GM23338 (cell line): Measurements from ENCODE around the gene DPH6. TPM values are rescaled to one million over a fixed set of nuclear protein-coding genes. Genes with fewer than 3 reads are reported as not detected.

ENCODE experiments used
- ATAC-seq: fragments of 200-7000 bp; cut with Tn5 transposase; 3 replicates; pipeline ENCODE4 v1.9.1; 2020
- DNase-seq: peaks from one replicate; pipeline ENCODE4 v3.0.0-alpha.2; 2015; ENCODE audit warnings: low spot score
- H2AFZ ChIP-seq: fragments of 200-600 bp; sonication (generic); 2 replicates; pipeline ENCODE4 v1.8.0; 2016; ENCODE audit warnings: antibody characterized with exemption, mild to moderate bottlenecking, moderate library complexity
- H3F3A ChIP-seq: fragments of 200-600 bp; sonication (generic); replicated peaks from 2 replicates; pipeline ENCODE4 v1.8.0; 2017; ENCODE audit warnings: antibody characterized with exemption, mixed run types, low read depth
- H3K27ac ChIP-seq: fragments of 200-600 bp; sonication (generic); 2 replicates; pipeline ENCODE4 v1.6.1; 2016; ENCODE audit warnings: low read depth
- H3K27me3 ChIP-seq: fragments of 200-600 bp; sonication (generic); 2 replicates; pipeline ENCODE4 v1.8.0; 2016; ENCODE audit warnings: mild to moderate bottlenecking, mixed run types, moderate library complexity; ENCODE audit not compliant: insufficient read depth
- H3K36me3 ChIP-seq: fragments of 200-600 bp; sonication (generic); 2 replicates; pipeline ENCODE4 v1.8.0; 2016; ENCODE audit warnings: mild to moderate bottlenecking; ENCODE audit not compliant: insufficient read depth
- H3K4me1 ChIP-seq: fragments of 200-600 bp; sonication (generic); 2 replicates; pipeline ENCODE4 v1.8.0; 2016; ENCODE audit warnings: mild to moderate bottlenecking, moderate library complexity; ENCODE audit not compliant: insufficient read depth
- H3K4me2 ChIP-seq: fragments of 200-600 bp; sonication (generic); 2 replicates; pipeline ENCODE4 v1.7.1; 2017; ENCODE audit warnings: mixed run types
- H3K4me3 ChIP-seq: fragments of 200-600 bp; sonication (generic); 2 replicates; pipeline ENCODE4 v1.6.1; 2016; ENCODE audit warnings: mixed run types
- H3K79me2 ChIP-seq: fragments of 200-600 bp; sonication (generic); replicated peaks from 2 replicates; pipeline ENCODE4 v1.8.0; 2017; ENCODE audit warnings: mild to moderate bottlenecking; ENCODE audit not compliant: insufficient read depth
- H3K9me2 ChIP-seq: fragments of 200-600 bp; sonication (generic); 2 replicates; pipeline ENCODE4 v1.8.0; 2017; ENCODE audit not compliant: insufficient read depth
- H4K20me1 ChIP-seq: fragments of 200-600 bp; sonication (generic); replicated peaks from 2 replicates; pipeline ENCODE4 v1.8.0; 2017; ENCODE audit warnings: mild to moderate bottlenecking; ENCODE audit not compliant: insufficient read depth
- H3K27ac Mint-ChIP-seq: 2 replicates; pipeline ENCODE4 v1.8.0; 2020; ENCODE audit warnings: inconsistent platforms, mild to moderate bottlenecking, moderate library complexity, mixed read lengths
- H3K27me3 Mint-ChIP-seq: 3 replicates; pipeline ENCODE4 v1.8.0; 2022; ENCODE audit warnings: low read depth, mild to moderate bottlenecking, moderate library complexity, mixed read lengths, inconsistent platforms; ENCODE audit not compliant: insufficient read depth, poor library complexity
- H3K36me3 Mint-ChIP-seq: 3 replicates; pipeline ENCODE4 v1.8.0; 2021; ENCODE audit warnings: low read depth, mild to moderate bottlenecking, inconsistent platforms, moderate library complexity, mixed read lengths
- H3K4me1 Mint-ChIP-seq: 3 replicates; pipeline ENCODE4 v1.8.0; 2020; ENCODE audit warnings: mild to moderate bottlenecking, inconsistent platforms, mixed read lengths
- H3K4me3 Mint-ChIP-seq: 3 replicates; pipeline ENCODE4 v1.8.0; 2021; ENCODE audit warnings: moderate library complexity, mild to moderate bottlenecking, inconsistent platforms, mixed read lengths
- H3K9me3 Mint-ChIP-seq: 3 replicates; pipeline ENCODE4 v1.8.0; 2020; ENCODE audit warnings: moderate library complexity, mild to moderate bottlenecking, inconsistent platforms, mixed read lengths
- CREB1 ChIP-seq: fragments of 250-450 bp; sonication (Bioruptor Pico); IDR thresholded peaks from 2 replicates; pipeline ENCODE4 v1.5.0; 2020; ENCODE audit warnings: low read depth, mild to moderate bottlenecking, moderate library complexity
- EZH2 ChIP-seq: fragments of 200-600 bp; sonication (generic); IDR thresholded peaks from one replicate; pipeline ENCODE4 v1.8.0; 2017; ENCODE audit warnings: antibody characterized with exemption, mild to moderate bottlenecking, low read depth; ENCODE audit not compliant: unreplicated experiment
- EZH2phosphoT487 ChIP-seq: fragments of 200-600 bp; sonication (generic); IDR thresholded peaks from one replicate; pipeline ENCODE4 v1.8.1; 2018; ENCODE audit warnings: antibody characterized with exemption; ENCODE audit not compliant: unreplicated experiment
- JUNB ChIP-seq: IDR thresholded peaks from one replicate; pipeline ENCODE4 v1.6.1; 2016; ENCODE audit warnings: antibody characterized with exemption; ENCODE audit not compliant: unreplicated experiment
- NANOG ChIP-seq: IDR thresholded peaks from 2 replicates; pipeline ENCODE4 v1.6.1; 2016; ENCODE audit warnings: antibody characterized with exemption, borderline replicate concordance
- POLR2AphosphoS5 ChIP-seq: IDR thresholded peaks from 2 replicates; pipeline ENCODE4 v1.6.1; 2016; ENCODE audit warnings: antibody characterized with exemption, low read depth
- STAT1 ChIP-seq: IDR thresholded peaks from one replicate; pipeline ENCODE4 v1.6.1; 2016; ENCODE audit warnings: antibody characterized with exemption; ENCODE audit not compliant: unreplicated experiment
- ZNF114 ChIP-seq: fragments of 250-450 bp; sonication (Bioruptor Pico); IDR thresholded peaks from 2 replicates; pipeline ENCODE4 v1.5.0; 2020; ENCODE audit warnings: mild to moderate bottlenecking, moderate library complexity
- ZNF331 ChIP-seq: fragments of 250-450 bp; sonication (Bioruptor Pico); IDR thresholded peaks from 2 replicates; pipeline ENCODE4 v1.5.0; 2020; ENCODE audit warnings: low read depth, mild to moderate bottlenecking, moderate library complexity
- ZNF462 ChIP-seq: fragments of 250-450 bp; sonication (Bioruptor Pico); IDR thresholded peaks from 2 replicates; pipeline ENCODE4 v1.5.0; 2020; ENCODE audit warnings: mild to moderate bottlenecking, moderate library complexity
- polyA plus RNA-seq: library from polyadenylated mRNA; unstranded; fragments of >200 nt; fragmentation: Nextera tagmentation; extraction: Ambion mirVana; gene quantifications from 2 replicates; pipeline ENCODE4 v1.2.1, GENCODE V29; 2016
- total RNA-seq: library from RNA; depleted of rRNA; stranded (reverse); fragments of >200 nt; shearing (Covaris generic); gene quantifications from 2 replicates; pipeline ENCODE4 v1.2.3, GENCODE V29; 2014
- TF ChIP-seq, protein P1 (sequence below): IDR thresholded peaks from 2 replicates; pipeline ENCODE4 v1.6.1; 2016; ENCODE audit warnings: antibody characterized with exemption
- TF ChIP-seq, protein P2 (sequence below), 2 experiments: fragments of 200-600 bp in 1 of 2; sonication (generic) in 1 of 2; conservative IDR thresholded peaks; 2 replicates each; pipeline versions ENCODE4 v1.5.1 to v1.6.1; 2016 to 2017; ENCODE audit warnings: antibody characterized with exemption in 2 of 2, low read depth in 2 of 2, mild to moderate bottlenecking in 2 of 2, moderate library complexity in 1 of 2
- TF ChIP-seq, protein P3 (sequence below): IDR thresholded peaks from one replicate; pipeline ENCODE4 v1.6.1; 2018; ENCODE audit warnings: antibody characterized with exemption; ENCODE audit not compliant: unreplicated experiment

The DPH6 gene
- total and polyA plus RNA-seq, 2 experiments from 2014 or later: 37.9 to 46.9 TPM

- Mint-ChIP-seq H3K36me3 (peaks cover 62% of the 10 kb centered on the region), H3K4me3 (no peak overlapping the region), H3K9me3 (peaks cover 37% of the 10 kb centered on the region), H3K4me1 (no peaks in the 10 kb centered on the region), H3K27ac (no peak overlapping the region), H3K27me3 (peaks cover 4% of the 10 kb centered on the region)
- no peak overlapping the region for H3K4me3 ChIP-seq
- H3K79me2 ChIP-seq: no peaks in the 10 kb centered on the region
- no peak overlapping the region for H3K27ac ChIP-seq
- peaks cover 6% of the 10 kb centered on the region; the same call in 1 of the 2 replicates for H3K4me1 ChIP-seq
- H2AFZ ChIP-seq: no peak overlapping the region
- H3F3A ChIP-seq: no peaks in the 10 kb centered on the region
- no peaks in the 10 kb centered on the region for H3K9me2 ChIP-seq
- DNase-seq (no peak), ATAC-seq (no peak)
- no peak overlapping the region for H3K4me2 ChIP-seq
- peaks cover 9% of the 10 kb centered on the region for H3K36me3 ChIP-seq
- no peaks in the 10 kb centered on the region for H3K27me3 ChIP-seq
- TF ChIP-seq NANOG (no peak), EZH2 (no peak), JUNB (no peak), POLR2AphosphoS5 (no peak), EZH2phosphoT487 (no peak), ZNF331 (CRISPR knock-in tag) (no peak), STAT1 (no peak), CREB1 (CRISPR knock-in tag) (no peak), ZNF114 (CRISPR knock-in tag) (no peak), ZNF462 (CRISPR knock-in tag) (no peak)
- TF ChIP-seq, protein P1, sequence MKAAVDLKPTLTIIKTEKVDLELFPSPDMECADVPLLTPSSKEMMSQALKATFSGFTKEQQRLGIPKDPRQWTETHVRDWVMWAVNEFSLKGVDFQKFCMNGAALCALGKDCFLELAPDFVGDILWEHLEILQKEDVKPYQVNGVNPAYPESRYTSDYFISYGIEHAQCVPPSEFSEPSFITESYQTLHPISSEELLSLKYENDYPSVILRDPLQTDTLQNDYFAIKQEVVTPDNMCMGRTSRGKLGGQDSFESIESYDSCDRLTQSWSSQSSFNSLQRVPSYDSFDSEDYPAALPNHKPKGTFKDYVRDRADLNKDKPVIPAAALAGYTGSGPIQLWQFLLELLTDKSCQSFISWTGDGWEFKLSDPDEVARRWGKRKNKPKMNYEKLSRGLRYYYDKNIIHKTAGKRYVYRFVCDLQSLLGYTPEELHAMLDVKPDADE: no peak
- TF ChIP-seq, protein P2, sequence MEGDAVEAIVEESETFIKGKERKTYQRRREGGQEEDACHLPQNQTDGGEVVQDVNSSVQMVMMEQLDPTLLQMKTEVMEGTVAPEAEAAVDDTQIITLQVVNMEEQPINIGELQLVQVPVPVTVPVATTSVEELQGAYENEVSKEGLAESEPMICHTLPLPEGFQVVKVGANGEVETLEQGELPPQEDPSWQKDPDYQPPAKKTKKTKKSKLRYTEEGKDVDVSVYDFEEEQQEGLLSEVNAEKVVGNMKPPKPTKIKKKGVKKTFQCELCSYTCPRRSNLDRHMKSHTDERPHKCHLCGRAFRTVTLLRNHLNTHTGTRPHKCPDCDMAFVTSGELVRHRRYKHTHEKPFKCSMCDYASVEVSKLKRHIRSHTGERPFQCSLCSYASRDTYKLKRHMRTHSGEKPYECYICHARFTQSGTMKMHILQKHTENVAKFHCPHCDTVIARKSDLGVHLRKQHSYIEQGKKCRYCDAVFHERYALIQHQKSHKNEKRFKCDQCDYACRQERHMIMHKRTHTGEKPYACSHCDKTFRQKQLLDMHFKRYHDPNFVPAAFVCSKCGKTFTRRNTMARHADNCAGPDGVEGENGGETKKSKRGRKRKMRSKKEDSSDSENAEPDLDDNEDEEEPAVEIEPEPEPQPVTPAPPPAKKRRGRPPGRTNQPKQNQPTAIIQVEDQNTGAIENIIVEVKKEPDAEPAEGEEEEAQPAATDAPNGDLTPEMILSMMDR (conservative IDR thresholded peaks at IDR 0.05; ENCODE audit: low read depth in 2 of 2): no peak
- TF ChIP-seq, protein P3, sequence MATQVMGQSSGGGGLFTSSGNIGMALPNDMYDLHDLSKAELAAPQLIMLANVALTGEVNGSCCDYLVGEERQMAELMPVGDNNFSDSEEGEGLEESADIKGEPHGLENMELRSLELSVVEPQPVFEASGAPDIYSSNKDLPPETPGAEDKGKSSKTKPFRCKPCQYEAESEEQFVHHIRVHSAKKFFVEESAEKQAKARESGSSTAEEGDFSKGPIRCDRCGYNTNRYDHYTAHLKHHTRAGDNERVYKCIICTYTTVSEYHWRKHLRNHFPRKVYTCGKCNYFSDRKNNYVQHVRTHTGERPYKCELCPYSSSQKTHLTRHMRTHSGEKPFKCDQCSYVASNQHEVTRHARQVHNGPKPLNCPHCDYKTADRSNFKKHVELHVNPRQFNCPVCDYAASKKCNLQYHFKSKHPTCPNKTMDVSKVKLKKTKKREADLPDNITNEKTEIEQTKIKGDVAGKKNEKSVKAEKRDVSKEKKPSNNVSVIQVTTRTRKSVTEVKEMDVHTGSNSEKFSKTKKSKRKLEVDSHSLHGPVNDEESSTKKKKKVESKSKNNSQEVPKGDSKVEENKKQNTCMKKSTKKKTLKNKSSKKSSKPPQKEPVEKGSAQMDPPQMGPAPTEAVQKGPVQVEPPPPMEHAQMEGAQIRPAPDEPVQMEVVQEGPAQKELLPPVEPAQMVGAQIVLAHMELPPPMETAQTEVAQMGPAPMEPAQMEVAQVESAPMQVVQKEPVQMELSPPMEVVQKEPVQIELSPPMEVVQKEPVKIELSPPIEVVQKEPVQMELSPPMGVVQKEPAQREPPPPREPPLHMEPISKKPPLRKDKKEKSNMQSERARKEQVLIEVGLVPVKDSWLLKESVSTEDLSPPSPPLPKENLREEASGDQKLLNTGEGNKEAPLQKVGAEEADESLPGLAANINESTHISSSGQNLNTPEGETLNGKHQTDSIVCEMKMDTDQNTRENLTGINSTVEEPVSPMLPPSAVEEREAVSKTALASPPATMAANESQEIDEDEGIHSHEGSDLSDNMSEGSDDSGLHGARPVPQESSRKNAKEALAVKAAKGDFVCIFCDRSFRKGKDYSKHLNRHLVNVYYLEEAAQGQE: no peak
- no peaks in the 10 kb centered on the region for H4K20me1 ChIP-seq
These were observed 58.5 kb downstream of the DPH6 start for GRCh38 chr15:35487417-35487816.
